LNCAP (cell line): Measurements from ENCODE around the gene NR5A2.

ENCODE experiments used
- CTCF ChIP-seq: fragments of 450-650 bp; IDR thresholded peaks from 2 replicates; pipeline ENCODE4 v1.5.1; 2017; ENCODE audit warnings: mild to moderate bottlenecking

Gene NR5A2

GRCh38 chr1:200150006-200150405 lies 122.5 kb downstream of the NR5A2 start:
- TF ChIP-seq CTCF = no peak

- TF ChIP-seq CTCF = no peak
These were observed 123.2 kb downstream of the NR5A2 start for GRCh38 chr1:200150721-200151120.

GRCh38 chr1:200152336-200152735 lies 124.8 kb downstream of the NR5A2 start:
- TF ChIP-seq CTCF = no peak

DNA sequence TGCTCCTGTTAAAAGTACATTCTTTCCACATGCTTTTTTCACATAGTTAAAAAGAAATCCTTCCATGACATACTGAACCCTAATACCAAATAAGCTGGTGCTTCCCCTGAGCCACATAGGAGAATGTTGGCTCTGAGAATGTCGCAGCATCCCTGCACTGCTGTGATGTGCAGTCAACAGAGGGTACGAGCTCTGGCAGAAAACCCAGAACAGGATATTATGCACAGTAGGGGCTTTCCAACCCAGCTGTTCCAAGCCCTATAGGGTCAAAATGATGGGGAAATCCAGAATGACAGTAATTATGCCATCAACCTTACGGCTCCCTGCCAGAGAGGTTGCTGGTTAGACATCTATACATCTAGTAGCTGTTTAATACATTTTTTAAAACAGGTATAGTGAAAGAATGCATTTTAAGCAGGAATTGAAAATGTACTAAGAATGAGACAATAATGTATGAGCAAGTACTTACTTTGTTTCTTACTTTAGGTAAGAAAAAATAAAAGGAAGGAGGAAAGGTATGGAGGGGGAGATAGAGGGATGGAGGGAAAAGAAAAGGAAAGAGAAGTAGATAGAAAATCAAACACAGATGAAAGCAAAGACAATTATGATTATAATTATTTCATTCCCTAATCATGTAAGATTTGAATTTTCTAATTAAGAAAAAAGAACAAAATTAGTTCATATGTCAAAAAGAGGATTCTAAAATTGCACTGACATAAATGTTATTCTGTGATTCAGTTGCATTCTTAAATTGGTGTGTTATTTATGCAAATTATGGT lies 126.0 kb downstream of the NR5A2 start:
- TF ChIP-seq CTCF = no peak

DNA sequence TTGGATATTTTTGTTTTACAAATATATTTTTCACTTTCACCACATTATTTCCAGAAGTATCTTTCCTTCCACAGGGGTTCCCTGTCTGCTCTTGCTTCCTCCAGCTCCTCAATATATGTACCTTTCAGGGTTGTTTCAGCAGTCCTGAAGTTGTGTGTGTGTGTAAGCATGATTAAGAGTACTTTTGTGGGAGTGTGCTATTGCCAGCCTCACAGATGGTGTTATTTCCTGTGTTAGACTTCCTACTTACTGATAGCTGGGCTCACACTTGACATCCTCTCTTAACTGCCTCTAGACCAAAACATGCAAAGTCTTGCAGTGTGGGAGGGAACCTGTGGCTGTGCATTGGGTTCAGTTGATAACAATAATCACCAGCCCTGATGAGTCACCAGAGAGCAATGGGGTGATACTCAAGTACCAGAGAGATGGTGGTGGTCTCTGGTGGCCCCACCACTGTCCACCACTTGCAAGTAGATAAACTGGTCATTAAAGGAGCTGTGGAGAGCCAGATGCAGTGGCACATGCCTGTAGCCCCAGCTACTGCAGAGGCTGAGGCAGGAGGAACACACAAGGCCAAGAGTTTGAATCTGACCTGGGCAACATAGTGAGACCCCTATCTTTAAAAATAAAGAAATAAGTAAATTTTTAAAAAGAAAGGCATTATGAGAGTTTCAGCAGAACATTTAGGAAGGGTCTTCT lies 126.7 kb downstream of the NR5A2 start:
- TF ChIP-seq CTCF = no peak

DNA sequence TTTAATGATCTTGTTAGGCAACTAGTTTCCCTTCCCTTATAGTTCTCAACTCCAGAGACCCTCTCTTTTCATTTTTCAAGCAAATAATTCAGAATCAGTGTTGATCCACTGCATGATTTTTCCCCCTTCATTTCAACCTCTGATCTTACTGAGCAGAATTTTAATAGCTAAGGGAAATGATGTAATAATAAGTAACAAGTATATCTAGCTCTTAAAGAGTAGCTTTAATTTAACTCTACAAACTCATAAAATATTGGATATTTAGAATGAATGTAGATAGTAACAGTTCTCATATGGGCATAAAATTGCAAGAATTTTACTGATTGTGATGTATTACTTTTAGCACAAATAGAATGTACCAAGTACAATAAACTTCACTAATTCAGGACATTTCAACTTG lies 130.2 kb downstream of the NR5A2 start:
- TF ChIP-seq CTCF = no peak

DNA sequence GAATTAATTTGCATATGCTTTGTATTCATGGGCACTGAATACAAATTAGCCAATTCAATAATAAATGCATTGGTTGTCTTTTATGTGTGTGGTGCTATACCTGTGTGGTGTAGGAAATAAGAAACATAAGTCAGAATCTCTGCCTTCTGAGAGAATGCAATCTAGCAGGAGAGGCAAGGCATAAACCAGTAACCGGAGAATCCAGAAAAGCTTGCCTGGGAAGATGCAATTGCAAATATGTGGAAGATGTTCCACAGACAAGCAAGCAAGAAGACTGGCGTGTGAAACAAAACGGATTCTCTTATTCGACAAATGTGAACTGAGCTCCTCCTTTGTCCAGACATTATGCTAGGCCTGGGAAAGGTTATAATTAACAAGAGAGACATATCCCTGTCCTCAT lies 134.3 kb downstream of the NR5A2 start:
- no peak for TF ChIP-seq CTCF
